Endodermal cell (in vitro differentiated cells): ENCODE data around the gene RPL27. TPM values are rescaled to one million over a fixed set of nuclear protein-coding genes. Genes with fewer than 3 reads are reported as not detected.

Experiments used
- DNase-seq: peaks from one replicate; pipeline ENCODE4 v3.0.0-alpha.2; 2017
- H3K27ac ChIP-seq: 2 replicates; pipeline ENCODE4 v1.5.1; 2013; ENCODE audit warnings: mild to moderate bottlenecking, low read depth, low read length, moderate library complexity
- H3K27me3 ChIP-seq: 2 replicates; pipeline ENCODE4 v1.6.1; 2013; ENCODE audit warnings: mild to moderate bottlenecking, low read length, moderate library complexity; ENCODE audit not compliant: insufficient read depth, control insufficient read depth, poor library complexity, severe bottlenecking
- H3K36me3 ChIP-seq: 2 replicates; pipeline ENCODE4 v1.7.0; 2013; ENCODE audit warnings: mild to moderate bottlenecking, low read length, moderate library complexity; ENCODE audit not compliant: control insufficient read depth, insufficient read depth
- H3K4me1 ChIP-seq: one replicate; pipeline ENCODE4 v1.7.0; 2013; ENCODE audit warnings: low read length; ENCODE audit not compliant: control insufficient read depth, insufficient read depth
- H3K4me3 ChIP-seq: 2 replicates; pipeline ENCODE4 v1.5.1; 2013; ENCODE audit warnings: mild to moderate bottlenecking, low read length, moderate library complexity
- H3K9ac ChIP-seq: 2 replicates; pipeline ENCODE4 v1.6.1; 2013; ENCODE audit warnings: mild to moderate bottlenecking, low read length, moderate library complexity; ENCODE audit not compliant: poor library complexity, severe bottlenecking; ENCODE audit errors: extremely low read depth
- H3K9me3 ChIP-seq: 2 replicates; pipeline ENCODE4 v1.6.1; 2013; ENCODE audit warnings: mild to moderate bottlenecking, low read length, moderate library complexity; ENCODE audit not compliant: control insufficient read depth
- H3K27ac Mint-ChIP-seq: 2 replicates; pipeline ENCODE4 v1.8.0; 2020; ENCODE audit warnings: mixed read lengths
- H3K27me3 Mint-ChIP-seq: 2 replicates; pipeline ENCODE4 v1.8.0; 2021; ENCODE audit warnings: mild to moderate bottlenecking, mixed read lengths; ENCODE audit not compliant: insufficient read depth
- H3K36me3 Mint-ChIP-seq: 2 replicates; pipeline ENCODE4 v1.8.0; 2020; ENCODE audit warnings: low read depth, mixed read lengths
- H3K4me1 Mint-ChIP-seq: 2 replicates; pipeline ENCODE4 v1.8.0; 2020; ENCODE audit warnings: mixed read lengths
- H3K4me3 Mint-ChIP-seq: 2 replicates; pipeline ENCODE4 v1.8.0; 2020; ENCODE audit warnings: mild to moderate bottlenecking, moderate library complexity, mixed read lengths
- H3K9me3 Mint-ChIP-seq: 2 replicates; pipeline ENCODE4 v1.8.0; 2020; ENCODE audit warnings: mild to moderate bottlenecking, mixed read lengths
- CTCF ChIP-seq: fragments of 200-600 bp; sonication (generic); conservative IDR thresholded peaks from 2 replicates; pipeline ENCODE4 v1.5.0; 2021; ENCODE audit warnings: antibody characterized with exemption, mild to moderate bottlenecking
- WGBS, 2 experiments: methylation state at CpG; one replicate each; pipeline versions ENCODE4 v1.1.5 to v1.1.7; 2013; ENCODE audit warnings: missing lambda C conversion rate in 2 of 2, mixed read lengths in 1 of 2; ENCODE audit not compliant: insufficient coverage in 1 of 2, insufficient read length in 1 of 2; 5-methylcytosine and 5-hydroxymethylcytosine counted together
- total RNA-seq, 2 donors: library from RNA; stranded (reverse); fragmentation: NEBNext Ultra II Directional in 1 of 2; extraction: Animal tissue kit (Norgen Biotek cat#: 25700) in 1 of 2; gene quantifications; 2 replicates in 1 of 2; 3 replicates in 1 of 2; pipeline ENCODE4 v1.2.1, GENCODE V29; 2021

RPL27 gene
- total RNA-seq, 2 donors from 2014 or later, result 1,077 to 1,196 TPM

- H3K4me3 ChIP-seq, result peak overlapping the region; percentile 93
- DNase-seq, result peak; percentile 59
These were observed 21.9 kb downstream of the RPL27 start for GRCh38 chr17:43020030-43020621.

GRCh38 chr17:43020789-43021740 is 22.8 kb downstream of the RPL27 start:
- H3K27me3 ChIP-seq, result no peaks in the 10 kb centered on the region

More at GRCh38 chr17:43020030-43020621, 21.9 kb downstream of the RPL27 start:
- Histone ChIP-seq H3K4me1 (peaks cover 12% of the 10 kb centered on the region), H3K36me3 (peaks cover 45% of the 10 kb centered on the region), H3K27me3 (no peaks in the 10 kb centered on the region), H3K27ac (peak overlapping the region; percentile 24), H3K9ac (no peak overlapping the region), H3K9me3 (no peaks in the 10 kb centered on the region)
- TF ChIP-seq CTCF, result no peak
- Mint-ChIP-seq H3K4me1 (peaks cover 19% of the 10 kb centered on the region), H3K27me3 (no peaks in the 10 kb centered on the region), H3K36me3 (peaks cover 40% of the 10 kb centered on the region), H3K4me3 (peak overlapping the region; percentile 98), H3K27ac (peak overlapping the region; percentile 71), H3K9me3 (no peaks in the 10 kb centered on the region)
- WGBS, 2 experiments, result 90 to 94% methylated on average over 2 to 5 of the region's 6 CpGs

More at GRCh38 chr17:43020789-43021740, 22.8 kb downstream of the RPL27 start:
- H3K9me3 Mint-ChIP-seq, result no peaks in the 10 kb centered on the region
- Histone ChIP-seq H3K4me3 (peak overlapping the region; percentile 93), H3K9me3 (no peaks in the 10 kb centered on the region), H3K36me3 (peaks cover 36% of the 10 kb centered on the region), H3K4me1 (peaks cover 12% of the 10 kb centered on the region), H3K9ac (peak overlapping the region; percentile 75), H3K27ac (peak overlapping the region; percentile 81)
- DNase-seq, result peak; percentile 89
- peak overlapping the region; percentile 97 for H3K27ac Mint-ChIP-seq
- peak overlapping the region; percentile 98 for H3K4me3 Mint-ChIP-seq
- H3K4me1 Mint-ChIP-seq, result peaks cover 13% of the 10 kb centered on the region
- H3K27me3 Mint-ChIP-seq, result no peaks in the 10 kb centered on the region
- 7 to 21% methylated on average over 4 to 26 of the region's 40 CpGs for WGBS, 2 experiments
- no peak for TF ChIP-seq CTCF
- H3K36me3 Mint-ChIP-seq, result peaks cover 30% of the 10 kb centered on the region
